ENCODE measurements around the gene SIM2. TPM values are rescaled to one million over a fixed set of nuclear protein-coding genes. Genes with fewer than 3 reads are reported as not detected.

The SIM2 gene
- total RNA-seq, 1 experiment from 2014 or later, result not detected

GRCh38 chr21:36684957-36685714 is 13.8 kb upstream of the SIM2 start:
- no peaks in the 10 kb centered on the region for H3K23me2 ChIP-seq (ENCODE audit: insufficient read length, low read depth, low read length, poor library complexity, severe bottlenecking)
- no peak overlapping the region for H2BK5ac ChIP-seq (ENCODE audit: insufficient read length, low read length)
- no peak overlapping the region for H3K27ac Mint-ChIP-seq
- H3K27ac ChIP-seq (ENCODE audit: insufficient read length, low read depth, low read length), result no peak overlapping the region
- H3K9me3 Mint-ChIP-seq, result peaks cover 17 to 18% of the 10 kb centered on the region in 2 experiments
- H3K9ac ChIP-seq (ENCODE audit: extremely low read depth, insufficient read length, low read length), result no peak overlapping the region
- no peak overlapping the region for H3K4ac ChIP-seq (ENCODE audit: low read depth, low read length)
- H3K56ac ChIP-seq (ENCODE audit: insufficient read length, low read depth, low read length), result no peak overlapping the region
- peaks cover 10% of the 10 kb centered on the region for H3K27me3 ChIP-seq (ENCODE audit: insufficient read depth, low read length)
- no peak overlapping the region for H4K91ac ChIP-seq (ENCODE audit: insufficient read length, low read depth, low read length)
- no peak overlapping the region for H2AFZ ChIP-seq (ENCODE audit: low read length)
- H3K79me2 ChIP-seq (ENCODE audit: insufficient read depth, low read length), result no peaks in the 10 kb centered on the region
- no peak overlapping the region for H3K23ac ChIP-seq (ENCODE audit: insufficient read length, low read depth, low read length)
- no peak overlapping the region for H3K4me3 Mint-ChIP-seq
- H3K4me2 ChIP-seq (ENCODE audit: insufficient read depth, insufficient read length, low read length), result no peak overlapping the region
- no peak for TF ChIP-seq CTCF (conservative IDR thresholded peaks at IDR 0.05)
- H4K8ac ChIP-seq (replicated peaks; ENCODE audit: insufficient read length, low read depth, low read length), result no peak overlapping the region
- no CpG with 5 or more reads among the region's 2 CpGs for WGBS (ENCODE audit: extremely low coverage, insufficient read length, low lambda C conversion rate)
- H3K27me3 Mint-ChIP-seq (ENCODE audit: low read depth), result peaks cover 96% of the 10 kb centered on the region
- H3K4me1 ChIP-seq (ENCODE audit: insufficient read depth, low read length), result no peaks in the 10 kb centered on the region
- H4K20me1 ChIP-seq (ENCODE audit: control insufficient read depth, insufficient read depth, insufficient read length), result no peaks in the 10 kb centered on the region
- peaks cover 1 to 16% (median 9%) of the 10 kb centered on the region in 3 experiments; a peak in 4 of 7 replicates for H3K36me3 Mint-ChIP-seq (ENCODE audit: insufficient read depth in 1 of 3, low read depth in 3 of 3)
- no peak overlapping the region for H2BK12ac ChIP-seq (ENCODE audit: insufficient read length, low read depth, low read length)
- H2AK5ac ChIP-seq (ENCODE audit: insufficient read length, low read length), result no peak overlapping the region
- H2BK20ac ChIP-seq (ENCODE audit: low read depth, low read length, poor library complexity, severe bottlenecking), result no peak overlapping the region
- H3K18ac ChIP-seq (ENCODE audit: insufficient read length, low read depth, low read length), result no peak overlapping the region
- H2BK15ac ChIP-seq (ENCODE audit: low read depth, low read length), result no peak overlapping the region
- H3T11ph ChIP-seq (ENCODE audit: low read length), result no peak overlapping the region
- H2BK120ac ChIP-seq (ENCODE audit: low read depth, low read length, poor library complexity, severe bottlenecking), result no peak overlapping the region
- H3K9me3 ChIP-seq (ENCODE audit: control insufficient read depth, low read depth, low read length), result no peaks in the 10 kb centered on the region
- H3K4me1 Mint-ChIP-seq, result no peaks in the 10 kb centered on the region
- no peak overlapping the region for H3K14ac ChIP-seq (ENCODE audit: insufficient read depth, low read length)
- no peak for DNase-seq
- H3K79me1 ChIP-seq (ENCODE audit: insufficient read depth, low read depth, low read length, poor library complexity, severe bottlenecking), result no peaks in the 10 kb centered on the region
- no peak overlapping the region for H4K5ac ChIP-seq (ENCODE audit: insufficient read length, low read depth, low read length)

All from H9 (cell line).